GM12872 (cell line): ENCODE results near the gene PRMT7.

Source experiments
- TF ChIP-seq, protein P1 (sequence below): IDR thresholded peaks from 3 replicates; pipeline ENCODE4 v1.5.1; 2011; ENCODE audit warnings: low read depth, mild to moderate bottlenecking, low read length, moderate library complexity; ENCODE audit not compliant: insufficient read depth

Gene PRMT7

DNA sequence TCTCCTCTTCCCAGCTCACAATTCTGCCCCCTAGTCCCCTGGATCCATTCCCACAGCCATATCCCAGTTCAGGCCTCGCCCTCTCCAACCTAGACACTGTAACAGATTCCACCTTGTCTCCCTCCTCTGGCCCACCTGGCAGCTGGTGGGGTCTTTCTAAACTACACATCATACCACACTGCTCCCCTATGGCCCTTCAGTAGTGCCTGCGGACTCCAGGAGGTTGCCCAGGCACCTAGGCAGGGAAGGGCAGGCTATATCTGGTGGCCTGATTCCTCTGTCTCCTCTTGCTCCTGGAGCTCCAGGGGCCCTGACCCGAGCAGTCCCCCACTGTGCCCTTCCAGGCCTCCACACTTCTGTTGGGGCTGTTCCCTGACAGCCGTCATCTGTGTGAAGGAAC lies 73.0 kb downstream of the PRMT7 start:
- TF ChIP-seq, protein P1, sequence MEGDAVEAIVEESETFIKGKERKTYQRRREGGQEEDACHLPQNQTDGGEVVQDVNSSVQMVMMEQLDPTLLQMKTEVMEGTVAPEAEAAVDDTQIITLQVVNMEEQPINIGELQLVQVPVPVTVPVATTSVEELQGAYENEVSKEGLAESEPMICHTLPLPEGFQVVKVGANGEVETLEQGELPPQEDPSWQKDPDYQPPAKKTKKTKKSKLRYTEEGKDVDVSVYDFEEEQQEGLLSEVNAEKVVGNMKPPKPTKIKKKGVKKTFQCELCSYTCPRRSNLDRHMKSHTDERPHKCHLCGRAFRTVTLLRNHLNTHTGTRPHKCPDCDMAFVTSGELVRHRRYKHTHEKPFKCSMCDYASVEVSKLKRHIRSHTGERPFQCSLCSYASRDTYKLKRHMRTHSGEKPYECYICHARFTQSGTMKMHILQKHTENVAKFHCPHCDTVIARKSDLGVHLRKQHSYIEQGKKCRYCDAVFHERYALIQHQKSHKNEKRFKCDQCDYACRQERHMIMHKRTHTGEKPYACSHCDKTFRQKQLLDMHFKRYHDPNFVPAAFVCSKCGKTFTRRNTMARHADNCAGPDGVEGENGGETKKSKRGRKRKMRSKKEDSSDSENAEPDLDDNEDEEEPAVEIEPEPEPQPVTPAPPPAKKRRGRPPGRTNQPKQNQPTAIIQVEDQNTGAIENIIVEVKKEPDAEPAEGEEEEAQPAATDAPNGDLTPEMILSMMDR, result no peak

DNA sequence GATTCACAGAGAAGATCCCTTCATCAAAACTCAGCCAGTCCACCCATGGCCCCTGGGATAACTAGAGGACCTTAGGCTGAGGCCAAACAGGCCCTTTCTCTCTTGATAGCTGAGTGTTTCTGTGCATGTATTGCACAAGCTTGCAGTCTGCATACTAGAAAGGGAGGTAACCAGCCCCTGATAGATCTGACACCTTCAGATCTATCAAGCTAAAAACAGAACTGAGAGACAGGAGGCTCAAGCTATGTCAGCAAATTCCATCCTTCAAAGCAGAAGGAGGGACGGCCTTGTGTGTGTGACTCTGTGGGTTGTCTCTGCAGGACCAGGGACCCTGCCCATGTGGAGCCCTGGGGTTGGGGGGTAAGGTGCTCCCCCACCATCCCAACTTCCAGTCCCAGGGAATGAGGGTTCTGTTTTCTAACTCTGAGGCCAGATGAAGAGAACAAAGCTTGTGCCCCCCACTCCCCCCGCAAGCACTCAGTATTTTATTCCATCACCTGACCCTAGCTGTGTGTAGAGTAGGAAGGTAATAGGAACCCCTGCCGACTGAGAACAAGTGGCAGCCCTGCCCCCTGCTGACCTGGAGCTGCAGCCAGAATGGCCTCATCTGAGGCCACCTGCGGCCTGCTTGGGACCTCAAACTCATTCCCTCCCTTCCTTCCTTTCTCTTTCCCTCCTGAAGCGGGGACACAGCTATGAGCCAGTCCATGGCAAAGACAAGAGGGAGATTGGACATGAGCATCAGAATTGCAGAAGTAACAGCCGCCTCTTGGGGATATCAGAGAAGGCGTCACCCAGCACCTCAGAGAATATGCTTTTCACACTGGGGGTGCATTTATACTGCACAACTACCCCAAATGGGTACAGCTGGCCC lies 73.7 kb downstream of the PRMT7 start:
- TF ChIP-seq, protein P1, result 0 out of 3 replicates have a peak, but pooled peaks have one; percentile 17

DNA sequence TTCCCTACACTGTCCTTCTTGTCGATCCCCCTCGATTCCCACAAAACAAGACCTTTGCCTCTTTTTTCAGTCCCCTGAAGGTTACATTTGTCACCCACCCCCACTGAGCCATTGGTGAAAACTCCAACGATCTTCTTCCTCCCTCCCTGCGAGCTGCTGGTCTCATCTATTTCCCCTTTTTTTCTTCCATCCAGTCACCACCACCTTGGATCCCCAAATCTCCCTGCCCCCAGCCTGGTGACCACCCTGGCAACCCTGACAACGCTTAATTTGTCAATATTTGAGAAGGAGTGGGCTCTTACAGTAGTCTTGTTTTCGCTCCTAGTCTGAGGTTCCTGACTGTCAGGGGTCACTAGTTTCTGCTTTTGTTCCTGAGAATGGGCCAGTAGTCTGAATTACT lies 74.6 kb downstream of the PRMT7 start:
- TF ChIP-seq, protein P1, result no peak

DNA sequence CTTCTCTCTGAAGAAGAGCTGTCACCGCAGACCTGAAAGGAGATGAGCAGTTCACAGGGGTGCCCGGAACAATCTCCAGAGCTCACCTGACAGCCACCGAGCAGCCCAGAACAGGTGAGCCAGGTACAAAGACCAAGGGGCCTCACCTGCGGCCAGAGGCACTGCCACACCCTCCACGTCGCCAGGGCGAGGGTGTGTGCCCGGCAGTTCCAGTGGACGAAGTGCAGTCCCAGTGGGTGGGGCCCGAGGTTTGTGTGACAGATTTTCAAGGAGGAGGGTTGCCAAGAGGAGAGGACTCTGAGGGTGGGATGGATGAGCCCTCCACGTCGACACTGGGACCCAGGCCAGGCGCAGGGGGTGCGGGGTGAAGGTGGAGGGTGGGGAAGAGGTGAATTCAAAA lies 75.8 kb downstream of the PRMT7 start:
- TF ChIP-seq, protein P1, result no peak

DNA sequence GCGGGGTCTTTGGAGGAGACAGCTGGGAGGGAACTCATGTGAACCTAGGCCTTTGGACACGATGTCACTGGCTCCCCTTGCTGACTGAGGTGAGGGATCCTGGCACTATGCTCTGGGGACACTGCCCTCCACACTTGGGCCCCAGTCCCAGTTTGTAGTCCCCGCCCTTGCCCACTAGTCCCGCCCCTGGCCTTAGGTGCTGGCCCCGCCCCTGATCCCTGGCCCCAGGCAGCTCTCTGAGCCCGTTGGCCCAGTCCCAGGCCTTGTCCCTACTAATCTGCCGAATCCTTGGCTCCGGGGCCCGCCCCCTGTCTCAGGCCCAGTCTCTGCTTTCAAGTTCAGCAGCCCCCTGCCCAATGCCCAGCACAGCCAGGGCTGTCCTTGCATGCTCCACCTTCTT lies 76.5 kb downstream of the PRMT7 start:
- TF ChIP-seq, protein P1, result no peak

DNA sequence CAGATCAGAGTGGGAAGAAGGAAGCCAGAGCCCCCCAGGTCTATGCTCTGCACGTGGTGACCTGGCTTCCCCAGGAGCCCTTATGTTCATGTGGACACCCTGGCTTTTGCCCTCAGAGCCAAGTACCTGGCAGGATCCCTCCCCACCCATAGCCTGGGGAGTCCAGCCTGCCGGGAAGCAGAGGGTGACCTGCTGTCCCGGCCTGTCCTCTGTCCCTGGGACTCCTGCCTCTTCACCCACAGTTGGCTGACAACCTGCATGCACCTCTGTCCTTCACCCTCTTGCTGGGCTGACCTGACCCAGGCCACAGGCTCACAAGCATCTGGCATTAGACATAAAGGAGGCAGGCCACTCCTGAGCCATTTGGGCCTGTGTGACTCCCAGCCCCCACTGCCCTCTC lies 77.3 kb downstream of the PRMT7 start:
- TF ChIP-seq, protein P1, result no peak

DNA sequence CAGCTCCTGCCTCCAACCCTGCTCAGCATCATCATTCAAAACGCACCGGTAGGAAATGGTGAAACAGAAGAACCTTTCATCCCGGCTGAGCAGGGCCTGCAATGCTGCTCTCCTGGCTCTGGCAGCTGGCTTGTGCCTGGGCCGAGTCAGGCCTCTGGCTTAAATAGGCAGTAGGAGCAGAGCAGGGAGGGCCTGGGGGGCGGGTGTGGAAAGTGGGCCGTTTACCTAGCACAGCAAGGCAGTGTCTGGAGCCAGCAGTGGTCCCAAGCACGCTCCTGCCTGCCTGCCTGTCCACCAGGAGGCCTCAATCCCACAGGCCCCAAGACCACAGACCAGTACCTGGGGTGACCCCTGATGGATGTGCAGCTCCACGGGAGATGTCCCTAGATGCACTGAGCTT lies 78.2 kb downstream of the PRMT7 start:
- TF ChIP-seq, protein P1, result no peak
